DMS114 treated with DMSO at 0.1 percent for 48 hours (cell line): ENCODE measurements around the gene A3GALT2.

Experiments
- DNase-seq: peaks from one replicate; lab custom pipeline; 2025; ENCODE audit not compliant: unreplicated experiment; lab: John Stamatoyannopoulos, UW

Gene A3GALT2

GRCh38 chr1:33332357-33332789 lies 11.5 kb upstream of the A3GALT2 start:
- no peak for DNase-seq

DNA sequence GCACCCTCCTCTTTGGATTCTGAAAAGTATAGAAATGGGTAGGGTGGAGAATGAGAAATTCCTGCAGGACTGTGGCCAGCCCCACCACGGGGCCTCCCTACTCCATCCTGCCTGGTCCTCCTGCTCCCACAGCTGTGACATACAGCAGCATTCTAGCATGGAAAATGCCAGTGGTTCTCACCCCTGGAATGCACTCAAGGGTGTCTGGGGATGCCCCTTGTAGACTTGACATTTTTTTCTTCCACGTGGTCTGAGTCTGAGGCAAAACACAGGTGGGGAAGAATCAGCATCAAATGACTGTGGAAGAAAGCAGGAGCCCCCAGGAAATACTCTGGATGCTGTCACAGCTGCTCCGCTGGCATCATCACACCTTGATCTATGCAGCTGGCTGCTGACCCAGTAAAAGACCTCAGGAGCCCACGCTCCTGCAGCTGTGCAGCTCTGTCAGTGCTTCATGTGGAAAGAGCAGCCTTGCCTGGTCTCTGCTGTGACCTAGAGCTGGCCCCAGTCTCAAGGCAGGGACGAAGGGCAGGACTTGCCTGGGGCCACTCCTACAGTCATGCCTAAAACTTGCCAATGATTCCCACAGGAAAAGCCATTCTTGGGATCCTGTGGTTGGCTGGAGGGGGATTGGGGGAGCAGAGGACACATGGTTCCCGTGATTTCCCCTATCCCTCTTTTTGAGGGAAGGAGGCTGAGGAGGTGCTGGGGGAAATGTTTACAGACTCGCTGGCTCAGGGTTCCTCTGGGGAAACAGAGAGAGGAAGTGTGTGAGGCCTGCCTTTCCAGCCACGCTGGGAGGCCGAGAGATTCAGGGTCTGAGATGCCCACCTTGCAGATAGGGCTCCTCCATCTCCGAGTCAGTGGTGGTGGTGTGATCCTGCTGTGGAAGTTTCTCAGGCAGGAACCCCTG lies 10.8 kb upstream of the A3GALT2 start:
- no peak for DNase-seq

DNA sequence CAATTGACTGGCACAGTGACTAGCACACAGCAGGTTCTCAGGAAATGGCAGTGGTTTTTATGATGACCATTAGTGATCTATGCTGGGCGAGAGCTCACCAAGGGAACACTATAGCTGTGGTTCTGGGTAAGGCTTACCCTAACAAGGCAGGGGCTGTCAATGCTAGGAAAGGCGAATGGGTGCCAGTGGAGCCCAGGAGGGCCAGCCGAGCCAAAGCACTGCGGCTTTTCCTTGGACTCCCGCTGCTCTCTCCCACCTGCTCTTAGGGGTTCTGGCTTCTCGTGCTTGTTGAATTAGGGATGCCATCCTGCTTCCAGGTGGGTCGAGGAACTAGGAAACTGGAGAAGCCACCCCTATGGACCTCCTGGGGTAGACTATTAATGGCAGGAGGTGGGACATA lies 10.0 kb upstream of the A3GALT2 start:
- DNase-seq, result no peak

DNA sequence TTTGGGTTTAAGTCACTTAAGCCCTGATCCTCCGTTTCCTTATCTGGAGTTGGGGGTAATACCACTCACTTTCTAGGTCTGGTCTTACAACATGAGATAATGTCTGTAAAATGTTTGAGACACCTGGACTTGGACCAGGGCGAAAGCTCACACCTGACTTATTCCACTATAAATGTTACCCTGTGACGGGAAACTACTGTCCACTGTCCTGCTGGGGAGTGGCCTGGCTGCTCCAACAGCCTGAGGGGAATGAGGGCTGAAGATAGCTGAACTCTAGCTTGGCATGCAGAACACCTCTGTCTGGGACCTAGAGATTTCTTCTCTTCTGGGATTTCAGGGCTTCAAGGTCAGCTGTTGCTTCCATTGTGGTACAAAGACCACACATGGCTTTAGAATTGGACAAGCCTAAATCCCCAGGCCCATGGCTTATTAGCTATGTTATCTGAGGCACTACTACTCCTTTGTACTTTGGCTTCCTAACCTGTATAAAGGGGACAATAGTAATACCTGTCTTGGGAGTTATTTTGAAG lies 9.5 kb upstream of the A3GALT2 start:
- no peak for DNase-seq

DNA sequence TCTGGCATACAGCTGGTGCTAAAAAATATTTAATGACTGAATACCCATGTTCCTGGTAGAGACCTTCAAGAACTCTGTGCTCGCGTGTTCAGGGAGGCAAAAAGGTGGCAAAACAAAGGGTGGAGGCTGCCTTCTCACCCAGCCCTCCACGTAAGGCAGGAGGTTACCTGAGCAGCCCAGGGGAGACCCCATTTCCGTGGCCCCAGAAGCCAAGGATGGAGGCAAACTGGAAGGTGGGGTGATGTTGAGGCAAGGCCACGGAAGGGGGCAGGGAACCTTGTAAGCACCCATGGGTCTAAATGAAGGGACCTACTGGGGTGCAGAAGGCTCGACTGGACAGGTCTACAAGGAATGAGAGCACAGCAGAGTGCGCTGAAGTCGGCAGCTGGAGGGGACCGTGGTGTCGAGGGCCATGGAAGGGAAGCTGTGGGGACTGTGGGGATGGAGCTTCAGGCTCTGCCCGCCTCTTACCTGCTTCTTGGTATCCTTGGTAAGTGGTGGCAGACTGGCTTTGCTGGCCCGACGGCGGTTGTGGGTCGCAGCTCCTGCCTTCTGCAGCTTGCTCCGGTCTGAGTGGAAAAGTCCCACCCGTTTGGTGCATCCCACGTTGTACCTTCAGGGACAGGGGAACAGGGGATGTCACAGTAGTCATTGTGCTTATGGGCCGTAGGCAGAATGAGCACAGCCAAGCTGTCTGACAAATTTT lies 8.9 kb upstream of the A3GALT2 start:
- no peak for DNase-seq

DNA sequence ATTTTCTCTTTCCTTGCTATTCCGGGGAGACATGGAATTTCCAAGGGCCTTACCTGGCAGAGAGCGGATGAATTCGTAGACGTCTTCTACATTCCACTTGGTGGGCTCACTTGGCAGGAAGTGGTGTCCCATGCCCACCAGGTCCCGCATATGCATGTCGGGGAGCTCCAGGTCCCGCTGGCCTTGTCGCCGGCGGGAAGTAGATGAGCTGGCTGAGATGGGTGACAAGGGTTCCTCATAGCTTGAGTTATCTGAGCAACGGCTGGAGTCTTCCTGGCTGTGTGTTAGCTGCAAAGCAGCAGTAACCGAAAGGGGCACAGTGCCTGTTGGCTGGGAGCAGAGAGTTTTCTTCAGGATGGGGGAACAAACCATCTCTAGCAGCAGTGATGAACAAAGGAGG lies 7.9 kb upstream of the A3GALT2 start:
- no peak for DNase-seq

DNA sequence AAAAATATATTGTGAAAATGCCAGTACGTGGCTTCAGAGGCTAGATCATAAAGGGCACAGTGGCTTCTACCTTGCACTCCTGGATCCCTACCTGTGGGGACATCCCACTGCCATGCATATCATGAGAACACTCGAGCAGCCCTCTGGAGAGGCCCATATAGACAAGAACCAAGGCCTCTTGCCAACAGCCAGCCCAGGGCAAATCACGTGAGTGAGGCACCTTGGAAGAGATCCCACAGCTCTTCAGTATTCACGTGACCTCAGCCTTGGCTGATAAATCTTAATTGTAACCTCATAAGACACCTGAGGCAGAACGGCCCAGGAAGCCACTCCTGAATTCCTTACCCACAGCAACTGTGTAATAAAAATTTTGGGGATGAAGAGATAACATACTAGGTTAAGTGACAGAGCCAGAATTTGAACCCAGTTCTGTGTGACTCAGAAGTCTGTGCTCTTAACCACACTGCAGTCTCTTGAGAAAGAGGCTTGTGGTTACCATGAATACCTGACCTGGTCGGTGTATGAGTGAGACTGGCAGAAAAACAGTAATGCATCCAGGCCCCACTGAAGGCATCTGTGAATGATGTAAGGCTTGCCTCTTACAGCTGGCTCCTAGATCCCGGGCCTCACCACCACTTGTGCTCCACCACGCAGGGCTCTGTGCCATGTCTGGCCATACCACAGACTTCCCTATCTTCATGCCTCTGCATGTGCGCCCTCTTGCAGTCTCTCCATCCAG lies 6.9 kb upstream of the A3GALT2 start:
- DNase-seq, result no peak

DNA sequence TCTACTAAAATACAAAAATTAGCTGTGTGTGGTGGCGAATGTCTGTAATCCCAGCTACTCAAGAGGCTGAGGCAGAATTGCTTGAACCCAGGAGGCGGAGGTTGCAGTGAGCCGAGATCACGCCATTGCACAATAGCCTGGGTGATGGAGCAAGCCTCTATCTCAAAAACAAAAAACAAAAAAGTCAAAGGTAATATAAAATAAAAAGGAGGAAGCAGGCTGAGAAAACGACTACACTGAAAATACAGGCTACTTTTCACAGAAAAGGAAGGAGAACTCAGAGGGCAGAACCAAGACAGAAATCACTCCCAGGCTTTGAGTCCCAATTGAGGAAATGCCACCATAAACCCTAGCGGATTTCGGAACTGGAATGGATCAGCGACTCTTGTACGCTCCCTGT lies 5.9 kb upstream of the A3GALT2 start:
- DNase-seq, result no peak

- no peak for DNase-seq
These were observed 4.0 kb upstream of the A3GALT2 start for GRCh38 chr1:33324677-33325575.

- no peak for DNase-seq
These were observed 3.0 kb upstream of the A3GALT2 start for GRCh38 chr1:33323663-33324477.

DNA sequence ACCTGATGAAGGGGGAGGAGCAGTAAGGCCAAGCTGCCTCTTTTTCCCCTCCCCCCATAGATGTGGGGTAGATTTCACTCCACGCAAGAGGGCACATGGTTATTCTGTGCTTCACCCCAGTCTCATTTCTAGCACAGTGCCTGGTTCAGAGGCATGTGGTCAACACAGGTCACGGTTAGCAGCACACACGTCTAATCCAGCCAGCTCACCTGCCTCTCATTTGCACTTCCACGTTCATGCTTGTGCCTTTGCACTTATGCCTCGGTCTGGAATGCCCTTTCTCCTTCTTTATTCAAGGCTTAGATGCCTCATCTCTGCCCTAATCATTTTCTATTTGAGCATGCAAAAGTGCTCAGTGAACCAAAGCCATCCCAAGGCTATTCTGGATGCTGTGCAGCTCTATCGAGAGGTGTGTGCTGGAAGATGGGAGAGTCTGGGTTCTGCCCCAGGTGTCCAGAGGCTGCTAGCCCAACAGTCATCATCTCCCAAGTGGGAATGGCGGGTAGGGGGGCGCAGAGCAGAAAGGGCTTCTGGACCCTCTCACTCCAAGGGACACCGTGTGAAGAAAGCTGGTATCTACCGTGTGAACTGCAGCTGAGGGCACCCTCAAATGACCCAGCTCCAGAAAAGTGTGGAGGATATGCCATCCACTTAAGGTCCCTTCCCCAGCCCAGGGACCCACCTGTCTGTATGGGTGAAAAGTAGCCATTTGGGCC lies 2.1 kb upstream of the A3GALT2 start:
- no peak for DNase-seq

DNA sequence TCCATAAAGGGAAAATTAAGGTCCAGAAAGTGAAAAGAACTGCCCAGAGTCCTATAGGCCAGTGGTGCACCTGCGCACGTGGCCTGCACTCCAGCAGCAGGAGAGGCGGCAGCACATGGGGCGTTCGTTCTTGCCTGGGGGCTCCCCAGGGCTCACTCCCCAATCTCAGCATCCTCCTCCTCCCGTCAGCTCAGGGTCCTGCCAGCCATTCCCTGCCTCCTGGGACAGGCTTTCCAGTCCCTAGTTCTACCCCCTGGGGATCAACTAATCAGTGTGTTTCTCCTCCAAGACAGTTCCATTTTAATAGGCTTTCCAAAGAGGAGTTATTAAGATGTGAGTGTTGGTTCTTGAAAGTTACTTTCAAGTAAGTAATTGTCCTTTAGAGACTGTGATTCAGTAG lies 1.2 kb upstream of the A3GALT2 start:
- no peak for DNase-seq

DNA sequence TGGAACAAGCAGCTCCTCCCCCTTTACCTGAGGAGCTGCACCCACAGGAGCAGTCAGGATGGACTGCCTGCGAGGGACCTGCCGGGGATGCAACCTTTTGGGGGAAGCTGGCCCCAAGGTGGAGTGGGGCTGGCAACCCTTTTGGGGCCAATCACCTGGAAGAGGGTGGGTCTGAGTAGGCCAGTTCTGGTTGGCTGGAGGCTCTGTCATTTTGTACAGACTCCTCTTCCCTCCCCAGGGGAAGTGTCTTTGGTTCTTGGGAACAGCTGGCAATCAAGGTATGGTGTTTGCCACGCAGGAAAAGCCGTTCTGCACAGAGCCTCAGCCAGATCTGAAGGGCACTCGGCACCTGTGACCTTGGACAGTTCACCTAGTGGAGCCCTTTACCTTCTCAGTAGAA lies 280 bp upstream of the A3GALT2 start:
- no peak for DNase-seq

DNA sequence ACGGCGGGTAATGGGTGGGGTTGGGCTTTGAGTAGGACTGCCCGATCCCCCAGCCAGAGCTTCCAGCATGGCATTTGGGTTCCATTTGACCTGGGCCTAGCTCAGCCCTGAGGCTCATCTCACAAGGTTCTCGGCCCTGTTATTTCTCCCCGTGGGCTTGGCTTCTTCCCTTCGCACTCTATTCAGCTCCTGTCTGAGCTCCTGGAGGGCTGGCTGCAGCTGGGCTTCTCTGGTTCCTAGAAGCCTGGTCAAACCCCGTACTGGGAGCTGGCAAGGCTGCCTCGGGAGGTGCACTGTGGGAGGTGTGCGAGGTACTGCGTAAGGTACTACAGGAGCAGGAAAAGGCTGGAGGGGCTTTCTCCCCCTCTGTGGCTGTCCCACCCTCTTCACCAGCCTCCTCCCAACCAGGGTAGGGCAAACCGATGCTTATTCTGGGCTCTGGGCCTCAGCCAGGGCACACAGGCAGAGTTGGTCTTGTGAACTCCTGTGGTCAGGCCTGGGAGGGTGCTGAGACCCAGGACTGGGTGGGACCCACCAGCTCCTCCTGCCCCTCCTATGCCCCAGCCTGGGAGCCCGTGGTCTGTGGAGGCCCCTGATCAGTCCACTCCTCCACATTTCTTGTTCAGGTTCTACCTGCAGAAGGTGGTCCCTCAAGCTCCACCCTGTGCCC lies 814 bp downstream of the A3GALT2 start:
- DNase-seq, result no peak

GRCh38 chr1:33319186-33319948 lies 1.5 kb downstream of the A3GALT2 start:
- DNase-seq, result no peak

DNA sequence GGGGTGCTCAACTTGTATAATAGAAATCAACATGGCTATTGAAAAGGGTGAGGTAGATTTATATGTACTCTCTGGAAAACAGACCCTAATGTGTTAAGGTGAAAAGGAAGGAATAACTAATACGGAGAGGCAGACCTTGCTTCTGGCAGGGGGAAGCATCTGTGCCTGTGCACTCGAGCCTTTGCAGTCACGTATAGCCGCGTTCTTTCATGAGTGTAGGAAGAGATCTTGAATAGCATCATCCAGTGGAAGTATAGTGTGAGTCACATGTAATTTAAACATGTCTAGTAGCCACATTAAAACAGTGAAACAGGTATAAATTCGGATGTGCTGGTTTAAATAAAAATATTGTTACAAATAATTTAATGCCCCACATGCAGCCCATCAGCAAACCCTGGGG lies 3.0 kb downstream of the A3GALT2 start:
- no peak for DNase-seq

GRCh38 chr1:33317354-33317753 lies 3.5 kb downstream of the A3GALT2 start:
- no peak for DNase-seq

GRCh38 chr1:33316601-33317000 lies 4.3 kb downstream of the A3GALT2 start:
- DNase-seq, result no peak
